ENCODE results near the gene CDK8. TPM values are rescaled to one million over a fixed set of nuclear protein-coding genes. Genes with fewer than 3 reads are reported as not detected.

Gene CDK8
- total RNA-seq, 2 experiments from 2014 or later: 16.8 to 22.3 TPM

GRCh38 chr13:26384587-26384986, 130.7 kb downstream of the CDK8 start:
- ChIA-PET CTCF (ENCODE audit: unreplicated experiment) (no interaction called here), POLR2A (interaction anchor here (0.7 to 1.6 kb wide), 5 partner anchors 9 to 222 kb away, joined by 3 to 9 read pairs (median 3); no protein-coding TSS in a partner anchor)
- Histone ChIP-seq H3K4me1 (ENCODE audit: insufficient read depth, low read length, poor library complexity, severe bottlenecking) (no peaks in the 10 kb centered on the region), H3K79me2 (ENCODE audit: insufficient read depth, low read depth, low read length) (no peaks in the 10 kb centered on the region), H4K20me1 (ENCODE audit: insufficient read depth, low read length) (no peaks in the 10 kb centered on the region), H3K4me3 (ENCODE audit: low read depth, low read length, poor library complexity, severe bottlenecking) (no peak overlapping the region), H3K9me2 (ENCODE audit: insufficient read depth, low read length) (no peaks in the 10 kb centered on the region), H3K9me3 (ENCODE audit: low read length) (no peaks in the 10 kb centered on the region), H3K36me3 (ENCODE audit: insufficient read depth, low read length) (peaks cover 2% of the 10 kb centered on the region; the same call in 1 of the 2 replicates), H3K27ac (ENCODE audit: low read depth, low read length, poor library complexity, severe bottlenecking) (no peak overlapping the region), H3K4me2 (ENCODE audit: low read length) (no peak overlapping the region), H2AFZ (ENCODE audit: low read length) (no peak overlapping the region)
- intact Hi-C loops (cut with micrococcal nuclease; ENCODE audit: unreplicated experiment): no loop called here
- BruUV-seq (replicated peaks): no TSS peak
- no peak for DNase-seq (ENCODE audit: low spot score)
- TF ChIP-seq CTCF (conservative IDR thresholded peaks at IDR 0.05; ENCODE audit: low read length) (no peak), EZH2phosphoT487 (IDR thresholded peaks at IDR 0.05; ENCODE audit: borderline replicate concordance, low read depth, low read length) (no peak)

- Histone ChIP-seq H3K79me2 (ENCODE audit: insufficient read depth, low read depth, low read length) (no peaks in the 10 kb centered on the region), H3K27ac (ENCODE audit: low read depth, low read length, poor library complexity, severe bottlenecking) (no peak overlapping the region), H3K4me1 (ENCODE audit: insufficient read depth, low read length, poor library complexity, severe bottlenecking) (no peaks in the 10 kb centered on the region), H2AFZ (ENCODE audit: low read length) (no peak overlapping the region), H3K9me2 (ENCODE audit: insufficient read depth, low read length) (no peaks in the 10 kb centered on the region), H3K4me2 (ENCODE audit: low read length) (no peak overlapping the region), H3K36me3 (ENCODE audit: insufficient read depth, low read length) (peaks cover 9% of the 10 kb centered on the region; the same call in 1 of the 2 replicates), H3K9me3 (ENCODE audit: low read length) (no peaks in the 10 kb centered on the region), H3K4me3 (ENCODE audit: low read depth, low read length, poor library complexity, severe bottlenecking) (no peak overlapping the region), H4K20me1 (ENCODE audit: insufficient read depth, low read length) (no peaks in the 10 kb centered on the region)
- no TSS peak for BruUV-seq (replicated peaks)
- CTCF ChIA-PET (ENCODE audit: unreplicated experiment): no interaction called here
- POLR2A ChIA-PET: no interaction called here
- no peak for DNase-seq (ENCODE audit: low spot score)
- intact Hi-C loops (cut with micrococcal nuclease; ENCODE audit: unreplicated experiment): no loop called here
- TF ChIP-seq EZH2phosphoT487 (IDR thresholded peaks at IDR 0.05; ENCODE audit: borderline replicate concordance, low read depth, low read length): no peak
- no peak for TF ChIP-seq CTCF (conservative IDR thresholded peaks at IDR 0.05; ENCODE audit: low read length)
Observed at GRCh38 chr13:26386026-26386425, 132.1 kb downstream of the CDK8 start.

- ChIA-PET POLR2A (interaction anchor here (0.6 to 0.8 kb wide), 2 partner anchors 11 to 232 kb away, joined by 3 read pairs; no protein-coding TSS in a partner anchor), CTCF (ENCODE audit: unreplicated experiment) (no interaction called here)
- no peaks in the 10 kb centered on the region for H3K79me2 ChIP-seq (ENCODE audit: insufficient read depth, low read depth, low read length)
- no peak overlapping the region for H3K4me2 ChIP-seq (ENCODE audit: low read length)
- DNase-seq (ENCODE audit: low spot score): no peak
- no peaks in the 10 kb centered on the region for H3K9me2 ChIP-seq (ENCODE audit: insufficient read depth, low read length)
- no TSS peak for BruUV-seq (replicated peaks)
- H3K27ac ChIP-seq (ENCODE audit: low read depth, low read length, poor library complexity, severe bottlenecking): no peak overlapping the region
- no peak overlapping the region for H2AFZ ChIP-seq (ENCODE audit: low read length)
- TF ChIP-seq CTCF (conservative IDR thresholded peaks at IDR 0.05; ENCODE audit: low read length): no peak
- TF ChIP-seq EZH2phosphoT487 (IDR thresholded peaks at IDR 0.05; ENCODE audit: borderline replicate concordance, low read depth, low read length): no peak
- intact Hi-C loops (cut with micrococcal nuclease; ENCODE audit: unreplicated experiment): no loop called here
- H3K4me3 ChIP-seq (ENCODE audit: low read depth, low read length, poor library complexity, severe bottlenecking): no peak overlapping the region
- peaks cover 9% of the 10 kb centered on the region; the same call in 1 of the 2 replicates for H3K36me3 ChIP-seq (ENCODE audit: insufficient read depth, low read length)
- H4K20me1 ChIP-seq (ENCODE audit: insufficient read depth, low read length): no peaks in the 10 kb centered on the region
- H3K9me3 ChIP-seq (ENCODE audit: low read length): no peaks in the 10 kb centered on the region
- no peaks in the 10 kb centered on the region for H3K4me1 ChIP-seq (ENCODE audit: insufficient read depth, low read length, poor library complexity, severe bottlenecking)
Observed at GRCh38 chr13:26390203-26390602, 136.3 kb downstream of the CDK8 start.
